HG03039 (cell line): Measurements from ENCODE around the gene PPFIA1.

Experiments used
- ATAC-seq: cut with Tn5 transposase; IDR thresholded peaks from one replicate; pipeline ENCODE4 v1.9.1; 2021; ENCODE audit warnings: mild to moderate bottlenecking, moderate library complexity; ENCODE audit not compliant: unreplicated experiment

Gene PPFIA1

DNA sequence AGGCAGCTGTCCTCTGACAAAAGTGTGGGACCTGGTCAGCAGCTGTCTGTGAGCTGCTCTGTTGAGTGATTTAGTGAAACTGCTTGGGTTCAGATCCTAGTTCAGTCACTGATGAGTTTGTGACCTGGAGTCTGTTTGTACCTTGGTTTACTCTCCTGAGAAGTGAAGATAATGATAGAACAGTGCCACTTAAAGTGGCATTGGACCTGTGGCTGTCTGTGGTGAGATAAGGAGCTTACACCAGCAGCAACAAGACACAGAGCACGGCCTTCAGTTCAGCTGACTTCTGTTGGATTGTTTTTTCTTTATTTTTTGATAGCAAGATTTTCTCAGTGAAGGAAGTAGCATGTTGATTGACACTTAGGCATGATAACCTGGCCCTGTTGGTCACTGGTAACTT lies 81.6 kb downstream of the PPFIA1 start:
- ATAC-seq, result no peak

DNA sequence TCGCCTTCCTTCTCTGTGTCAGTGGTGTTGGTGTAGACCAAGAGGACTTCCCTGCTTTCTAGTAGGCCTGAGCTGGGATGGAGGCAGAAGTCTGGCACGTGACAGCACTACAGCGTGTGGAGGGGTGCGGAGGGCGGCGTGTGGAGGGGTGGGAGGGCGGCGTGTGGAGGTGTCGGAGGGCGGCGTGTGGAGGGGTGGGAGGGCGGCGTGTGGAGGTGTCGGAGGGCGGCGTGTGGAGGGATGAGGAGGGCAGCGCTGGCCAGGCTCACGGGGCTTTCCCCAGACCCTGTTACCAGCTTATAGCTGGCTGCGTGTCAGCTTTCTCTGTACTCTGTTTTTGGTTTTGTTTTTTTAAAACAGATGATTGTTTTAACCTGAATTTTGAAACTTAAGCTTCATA lies 82.1 kb downstream of the PPFIA1 start:
- ATAC-seq, result no peak

DNA sequence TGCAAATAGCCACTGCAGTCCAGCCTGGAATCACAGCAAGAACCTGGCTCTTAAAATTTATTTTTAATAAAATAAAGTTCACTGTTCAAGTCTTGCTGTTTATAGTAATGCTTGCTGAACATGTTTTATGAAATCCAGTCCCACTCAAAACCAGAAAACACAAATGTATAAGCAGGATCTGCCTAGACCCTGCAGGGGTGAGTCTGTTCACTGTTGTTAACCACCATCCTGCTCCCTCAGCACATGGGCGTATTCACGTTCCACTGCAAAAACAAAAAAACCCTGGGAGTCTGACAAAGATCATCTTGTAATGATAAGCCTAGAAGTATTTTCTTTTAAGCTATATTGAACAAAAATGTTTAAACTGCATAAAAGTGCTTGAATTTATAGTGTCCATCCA lies 82.8 kb downstream of the PPFIA1 start:
- no peak for ATAC-seq

DNA sequence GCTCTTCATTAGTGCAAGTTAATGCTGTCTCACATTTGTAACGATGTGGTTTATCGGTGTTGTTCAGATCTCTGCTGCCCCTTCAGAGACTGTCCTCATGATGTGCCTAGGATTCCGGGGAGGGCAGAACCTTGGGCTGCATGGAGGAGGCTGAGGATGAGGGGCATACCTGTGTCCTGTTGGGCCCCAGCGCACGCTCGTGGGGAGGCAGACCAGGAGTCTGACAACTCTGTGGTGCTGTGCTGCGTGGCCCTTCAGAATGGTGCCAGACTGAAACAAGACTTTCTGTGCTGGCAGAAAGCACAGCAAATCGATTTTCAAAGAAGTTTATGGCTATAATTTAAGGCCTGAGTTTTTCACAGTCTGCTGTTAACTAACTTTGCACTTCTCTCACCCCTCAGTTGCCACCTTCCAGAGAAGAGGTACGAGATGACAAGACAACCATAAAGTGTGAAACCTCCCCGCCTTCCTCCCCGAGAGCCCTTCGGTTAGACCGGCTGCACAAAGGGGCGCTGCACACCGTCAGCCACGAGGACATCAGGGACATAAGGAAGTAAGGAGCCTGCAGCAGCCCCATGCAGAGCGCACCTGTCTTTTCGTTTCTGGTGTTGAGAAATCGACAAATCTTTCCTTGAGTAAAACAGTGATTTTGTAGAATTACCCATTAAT lies 83.5 kb downstream of the PPFIA1 start:
- no peak for ATAC-seq

DNA sequence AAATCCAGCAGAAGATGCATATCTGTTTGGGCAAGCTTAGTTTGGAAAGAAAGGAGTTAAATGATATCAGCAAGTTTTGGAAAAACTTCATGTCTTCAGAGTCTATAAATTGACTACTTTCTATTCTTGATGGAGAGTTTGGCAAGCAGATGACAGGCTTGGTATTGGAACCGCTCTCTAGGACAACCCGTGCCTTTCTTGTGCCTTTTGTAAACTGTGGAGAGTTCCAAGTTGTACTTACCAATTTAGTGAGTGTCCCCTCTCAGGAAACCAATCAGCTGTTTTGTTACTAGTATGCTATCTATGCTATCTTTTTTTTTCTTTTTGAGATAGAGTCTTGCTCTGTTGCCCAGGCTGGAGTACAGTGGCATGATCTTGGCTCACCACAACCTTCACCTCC lies 84.1 kb downstream of the PPFIA1 start:
- no peak for ATAC-seq

DNA sequence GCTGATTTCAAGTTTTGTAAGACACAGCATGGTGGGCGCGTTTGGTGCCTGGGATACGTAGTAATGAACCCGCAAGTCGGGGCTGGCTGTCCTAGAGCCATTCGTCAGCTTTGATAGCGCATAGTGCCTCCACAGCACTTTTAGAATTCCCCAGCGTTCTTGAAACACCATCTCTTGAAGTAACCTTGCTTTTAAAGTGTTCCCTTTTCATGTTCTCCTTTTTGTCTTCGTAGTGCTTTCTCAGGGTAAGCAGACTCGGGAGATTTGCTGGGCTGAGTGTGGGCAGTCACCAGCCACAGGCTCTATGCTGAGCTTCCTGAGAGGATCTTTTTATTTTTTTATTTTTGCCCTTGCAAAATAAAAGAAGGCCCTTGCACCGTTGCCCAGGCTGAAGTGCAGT lies 88.3 kb downstream of the PPFIA1 start:
- ATAC-seq, result no peak

DNA sequence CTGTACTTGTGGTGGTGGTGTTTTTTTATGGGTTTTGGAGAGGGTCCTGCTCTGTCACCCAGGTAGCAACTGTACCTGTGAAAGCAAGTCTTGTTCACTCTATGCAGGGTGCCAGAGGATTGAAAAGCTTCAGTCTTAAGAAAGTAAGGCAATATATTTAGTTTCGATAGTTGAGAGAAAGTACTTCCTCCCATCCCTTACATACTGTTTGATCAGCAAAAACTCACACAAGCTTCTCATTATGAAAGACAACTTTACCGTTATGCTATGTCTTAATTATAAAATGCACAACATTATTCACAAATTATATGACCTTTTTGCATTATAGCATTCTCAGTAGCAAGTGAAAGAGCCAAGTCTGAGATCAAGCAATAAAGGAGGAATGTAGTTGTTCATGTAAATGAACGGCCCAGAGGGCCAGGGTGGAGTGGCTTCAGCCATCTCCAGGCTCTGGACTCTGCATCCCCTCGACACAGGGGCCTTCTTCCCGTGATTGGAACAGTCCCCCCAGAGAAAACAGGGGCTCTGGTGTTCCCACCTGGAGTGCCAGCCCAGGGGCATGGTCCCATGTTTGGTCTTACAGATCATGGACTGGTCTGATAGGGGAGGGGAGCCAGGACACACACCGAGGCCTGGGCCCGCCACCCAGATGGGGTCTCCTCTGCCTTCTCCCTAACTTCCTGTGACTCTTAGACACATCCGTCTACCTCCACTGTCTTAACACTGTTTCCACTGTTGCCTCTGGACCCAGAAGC lies 89.1 kb downstream of the PPFIA1 start:
- ATAC-seq, result no peak

DNA sequence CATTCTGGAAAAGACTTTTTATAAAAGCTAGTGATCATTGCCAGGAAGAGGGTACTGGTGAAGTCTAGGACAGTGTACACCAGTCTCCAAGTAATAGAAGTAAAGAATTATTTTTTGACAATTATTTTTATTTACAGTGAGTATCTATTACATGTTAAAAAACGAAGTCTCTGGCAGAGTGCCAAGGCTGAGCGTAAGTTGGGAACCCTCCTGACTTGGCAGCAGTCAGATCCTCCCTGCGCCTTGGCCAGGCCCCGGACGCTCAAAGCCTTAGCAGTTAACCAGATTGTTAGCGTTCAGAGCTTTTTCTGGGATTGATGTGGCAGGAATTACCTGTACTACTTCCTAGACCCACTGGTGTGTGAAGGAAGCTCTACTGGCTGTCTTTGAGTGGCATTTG lies 89.7 kb downstream of the PPFIA1 start:
- no peak for ATAC-seq

DNA sequence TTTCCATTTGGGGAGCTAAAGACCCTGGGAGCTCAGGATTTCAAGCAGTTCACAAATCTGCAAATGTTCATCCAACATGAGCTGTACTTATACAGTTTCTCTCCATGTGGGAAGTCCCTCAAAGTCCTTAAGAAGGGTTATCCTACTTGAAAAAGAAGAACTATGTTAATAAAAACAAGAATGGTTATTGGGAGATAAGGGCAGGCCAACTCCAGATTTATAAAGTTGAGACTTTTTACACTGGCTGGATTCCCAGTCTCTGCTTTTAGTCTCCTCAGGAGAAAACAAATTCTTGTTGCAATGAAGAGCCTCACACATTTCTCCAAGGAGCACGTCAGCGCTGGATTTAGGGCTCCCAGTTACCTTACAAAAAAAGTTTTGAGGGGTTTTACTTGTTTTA lies 93.7 kb downstream of the PPFIA1 start:
- no peak for ATAC-seq

DNA sequence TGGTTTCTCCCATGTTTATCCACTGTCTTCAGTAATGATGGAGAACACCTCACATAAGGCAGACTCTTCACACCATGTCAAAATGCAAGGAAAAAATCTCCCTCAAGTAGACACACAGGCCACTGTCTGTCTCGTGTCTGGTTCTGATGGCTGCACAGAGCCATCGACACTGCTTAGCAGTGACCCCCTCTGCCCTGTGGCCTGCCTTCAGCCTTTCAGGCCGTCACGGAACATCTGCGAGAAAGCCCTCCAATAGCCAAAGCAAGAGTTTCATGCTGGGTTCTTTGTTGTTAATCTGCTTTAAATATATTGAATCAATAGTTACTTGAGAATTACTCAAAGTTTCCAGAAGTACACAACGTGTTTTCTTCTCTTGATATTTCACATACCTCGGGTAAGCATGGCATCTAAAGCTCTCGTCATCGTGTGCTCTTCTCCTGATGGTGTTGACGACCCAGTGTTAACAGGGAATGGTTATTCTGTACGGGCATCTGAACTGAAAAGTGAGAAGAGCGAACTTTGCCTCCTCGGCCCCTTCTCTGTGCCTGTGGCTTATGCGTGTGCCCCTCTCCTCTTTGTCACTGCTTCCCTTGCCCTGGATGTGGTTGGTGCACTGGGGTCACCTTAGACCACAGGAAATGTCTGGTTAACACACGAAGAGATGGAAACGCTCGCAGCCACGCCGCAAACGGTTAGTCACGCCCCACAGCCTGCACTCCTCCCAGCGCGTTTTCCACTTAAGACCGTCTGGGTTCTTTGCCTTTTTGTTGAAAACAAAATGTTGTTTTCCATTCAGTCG lies 94.5 kb downstream of the PPFIA1 start:
- no peak for ATAC-seq

DNA sequence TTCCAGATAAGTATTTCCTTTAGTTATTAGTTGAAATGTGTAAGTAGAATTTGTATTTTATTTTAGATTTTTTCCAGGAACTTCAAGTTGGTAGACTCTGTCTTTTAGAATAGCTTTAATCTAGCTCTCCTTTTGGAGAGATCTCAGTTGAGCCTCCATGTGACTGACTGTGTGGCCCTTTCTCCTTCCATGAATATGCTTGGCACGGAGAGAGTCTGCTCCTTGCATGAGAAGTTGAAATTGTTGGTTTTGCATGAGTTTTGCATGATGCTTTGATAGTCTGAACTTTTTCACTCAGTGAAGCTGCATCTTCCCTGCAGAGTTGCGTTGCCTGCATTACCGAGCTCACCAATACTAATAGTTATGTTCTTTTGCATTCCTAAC lies 95.0 kb downstream of the PPFIA1 start:
- no peak for ATAC-seq

DNA sequence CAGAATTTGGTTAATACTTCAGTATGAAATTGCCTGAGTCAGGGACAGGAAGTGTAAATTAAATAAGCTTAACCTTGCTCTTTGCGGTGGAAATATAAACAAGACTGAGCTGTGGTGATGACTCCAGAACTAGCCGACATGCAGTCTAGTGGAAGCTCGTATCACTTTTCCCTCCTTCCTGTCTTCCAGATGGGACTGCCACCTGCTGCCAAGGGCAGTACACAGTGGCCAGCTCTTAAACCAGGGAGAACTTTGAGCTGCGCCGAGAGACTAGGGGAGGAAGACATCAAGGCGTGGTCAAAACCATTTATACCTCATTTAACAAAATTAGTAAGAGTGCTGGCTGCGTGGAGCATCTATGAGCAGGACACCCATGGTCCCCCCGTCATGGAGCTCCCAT lies 96.6 kb downstream of the PPFIA1 start:
- no peak for ATAC-seq

DNA sequence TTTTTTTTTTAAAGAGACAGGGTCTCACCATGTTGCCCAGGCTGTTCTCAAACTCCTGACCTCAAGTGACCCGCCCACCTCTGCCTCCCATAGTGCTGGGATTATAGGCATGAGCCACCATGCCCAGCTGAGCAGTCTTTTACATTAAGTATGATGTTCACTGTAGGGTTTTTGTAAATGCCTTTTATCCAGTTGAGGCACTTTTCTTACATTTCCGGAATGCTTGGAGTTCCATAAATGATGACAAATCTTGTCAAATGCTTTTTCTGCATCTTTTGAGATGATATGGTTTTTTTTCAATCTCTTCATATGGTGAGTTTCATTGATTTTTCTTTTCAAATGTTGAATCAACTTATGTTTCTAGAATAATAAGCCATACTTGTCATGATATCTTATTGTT lies 98.5 kb downstream of the PPFIA1 start:
- no peak for ATAC-seq

DNA sequence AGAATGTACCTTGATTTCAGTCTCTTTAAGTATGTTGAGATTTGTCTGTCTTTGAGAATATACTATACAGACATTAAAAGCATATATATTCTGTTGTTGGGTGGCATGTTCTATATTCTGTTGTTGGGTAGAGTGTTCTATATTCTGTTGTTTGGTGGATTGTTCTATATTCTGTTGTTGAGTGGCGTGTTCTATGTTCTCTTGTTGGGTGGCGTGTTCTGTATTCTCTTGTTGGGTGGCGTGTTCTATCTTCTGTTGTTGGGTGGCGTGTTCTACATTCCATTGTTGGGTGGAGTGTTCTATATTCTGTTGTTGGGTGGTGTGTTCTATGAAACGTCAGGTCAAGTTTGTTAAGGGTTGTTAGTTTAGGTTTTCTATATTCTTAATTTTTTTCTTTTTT lies 100.8 kb downstream of the PPFIA1 start:
- no peak for ATAC-seq

DNA sequence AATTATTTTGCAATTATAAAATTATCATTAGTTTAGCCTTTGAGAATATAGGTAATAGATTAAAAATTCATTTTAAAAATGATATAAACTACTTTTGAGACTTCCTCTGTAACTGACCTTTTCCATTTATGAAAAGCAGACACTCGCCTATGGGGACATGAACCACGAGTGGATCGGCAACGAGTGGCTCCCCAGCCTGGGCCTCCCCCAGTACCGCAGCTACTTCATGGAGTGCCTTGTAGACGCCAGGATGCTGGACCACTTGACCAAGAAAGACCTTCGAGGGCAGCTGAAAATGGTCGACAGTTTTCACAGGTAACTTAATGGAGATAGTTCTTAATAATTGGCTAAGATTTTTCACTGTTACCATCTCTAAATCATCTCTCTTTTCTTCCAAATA lies 101.6 kb downstream of the PPFIA1 start:
- no peak for ATAC-seq

DNA sequence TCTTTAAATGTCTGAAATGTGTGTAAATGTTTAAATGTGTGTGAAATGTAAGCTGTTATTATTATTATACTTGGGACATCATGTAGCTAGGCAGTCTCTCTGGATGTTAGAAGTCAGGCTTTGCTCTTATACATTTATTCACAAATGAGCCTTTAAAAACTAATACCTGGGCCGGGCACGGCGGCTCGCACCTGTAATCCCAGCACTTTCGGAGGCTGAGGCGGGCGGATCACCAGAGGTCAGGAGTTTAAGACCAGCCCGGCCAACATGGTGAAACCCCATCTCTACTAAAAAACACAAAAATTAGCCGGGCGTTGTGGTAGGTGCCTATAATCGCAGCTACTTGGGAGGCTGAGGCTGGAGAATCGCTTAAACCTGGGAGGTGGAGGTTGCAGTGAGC lies 106.1 kb downstream of the PPFIA1 start:
- ATAC-seq, result no peak

DNA sequence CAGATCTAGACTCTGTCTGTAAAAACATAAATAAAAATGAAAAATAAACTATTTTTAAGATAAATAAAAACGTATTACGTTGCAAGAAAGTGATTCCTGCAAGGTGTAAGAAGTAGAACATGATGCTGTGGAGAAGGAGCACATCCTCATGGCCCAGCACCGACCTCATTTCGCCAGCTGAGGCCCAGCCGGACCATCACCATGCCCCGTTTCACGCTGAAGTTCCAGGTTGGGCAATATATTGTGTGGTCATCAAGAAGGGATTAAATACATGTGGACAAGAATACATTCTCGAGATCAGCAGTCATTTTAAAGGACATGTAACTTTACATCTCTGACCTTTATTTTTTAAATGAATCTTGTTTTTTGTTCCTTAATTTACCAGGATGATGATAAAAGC lies 107.2 kb downstream of the PPFIA1 start:
- no peak for ATAC-seq

DNA sequence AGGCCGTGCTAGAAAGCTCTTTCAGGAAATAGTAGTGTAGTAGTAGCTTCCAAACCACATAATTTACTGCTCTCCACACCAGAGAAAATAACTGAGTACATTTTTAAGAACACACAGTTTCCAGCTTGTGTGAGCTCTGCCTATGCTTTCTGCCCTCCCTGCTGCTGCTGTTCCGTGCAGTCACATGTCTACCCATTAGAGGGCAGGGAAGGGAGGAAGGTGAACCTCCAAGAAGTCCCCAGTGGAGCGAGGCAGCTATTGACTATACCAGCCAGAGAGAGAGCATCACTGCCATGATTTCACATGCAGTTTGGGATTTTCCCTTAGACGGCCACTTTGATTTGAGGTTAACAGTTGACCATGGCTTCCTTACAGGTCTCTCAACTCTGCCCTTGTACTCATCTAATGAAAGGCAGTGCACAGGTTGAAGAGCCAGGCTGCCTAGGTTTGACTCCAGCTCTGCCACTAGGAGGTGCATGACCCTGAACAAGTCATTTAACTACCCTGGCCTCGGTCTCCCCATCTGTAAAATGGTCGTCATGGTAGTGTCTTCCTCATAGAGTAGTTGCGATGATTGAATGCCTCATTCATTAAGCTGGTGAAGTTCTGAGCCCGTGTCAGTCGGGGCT lies 108.1 kb downstream of the PPFIA1 start:
- no peak for ATAC-seq

DNA sequence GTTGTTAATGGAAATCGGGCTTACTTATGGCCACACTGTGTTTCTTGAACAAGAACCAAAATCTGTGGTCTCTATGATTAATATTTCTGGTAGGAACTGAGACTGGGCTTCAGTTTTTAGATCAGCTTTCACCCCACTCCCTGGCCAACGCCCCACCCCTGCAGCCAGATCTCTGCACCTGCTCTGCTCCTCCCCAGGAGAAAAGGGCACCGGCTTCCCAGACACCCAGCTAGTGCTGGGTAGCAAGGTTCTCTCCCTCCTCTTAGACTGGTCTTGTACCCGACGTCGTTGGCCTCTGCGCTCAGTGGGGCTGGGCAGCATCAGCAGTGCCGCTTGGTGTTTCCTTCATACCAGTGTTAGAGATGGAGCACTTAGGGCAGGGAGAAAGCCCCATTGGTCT lies 110.9 kb downstream of the PPFIA1 start:
- no peak for ATAC-seq

DNA sequence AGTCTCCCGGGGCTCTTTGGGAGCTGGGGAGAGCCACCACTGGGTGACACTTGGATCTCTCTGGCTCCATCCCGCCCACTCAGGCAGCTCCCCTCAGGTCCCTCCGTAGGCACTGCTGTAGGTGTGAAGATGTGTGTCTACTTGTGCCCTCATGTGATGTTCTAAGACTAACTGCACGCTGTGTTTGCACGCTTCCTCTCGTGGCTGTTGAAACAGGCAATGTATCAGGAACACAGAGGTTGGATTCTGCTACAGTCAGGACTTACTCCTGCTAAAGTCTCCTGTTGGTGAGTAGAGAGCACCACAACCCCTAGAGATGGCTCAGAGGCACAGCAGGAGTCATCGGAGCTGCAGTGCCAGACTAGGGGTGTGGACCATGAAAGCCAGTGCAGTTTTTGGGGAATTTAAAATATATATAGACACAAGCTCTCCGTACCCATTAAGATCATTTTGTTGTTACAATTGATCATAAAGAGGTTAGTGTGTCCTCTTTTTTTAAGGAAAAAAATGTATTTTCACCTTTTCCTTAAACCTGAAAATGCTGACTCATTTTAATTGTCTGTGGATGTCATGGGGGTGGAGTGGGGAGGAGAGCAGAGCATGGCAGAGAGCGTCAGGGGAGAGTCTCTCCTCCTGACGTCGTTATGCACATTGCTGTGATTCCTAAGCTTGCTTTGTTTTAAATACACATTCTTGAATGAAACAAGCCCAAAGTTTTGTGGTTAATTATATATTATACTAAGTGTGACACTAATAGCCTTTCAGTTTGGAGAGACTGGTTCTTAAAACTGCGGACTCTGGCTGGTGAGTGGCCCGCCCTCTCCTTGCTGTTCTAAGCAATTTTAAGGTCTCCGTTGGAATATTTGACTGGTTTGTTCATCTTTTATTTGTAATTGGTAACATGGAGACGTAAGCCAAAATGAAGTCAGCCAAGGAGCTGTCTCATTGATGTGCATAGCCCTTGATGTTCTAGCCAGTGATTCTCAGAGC lies 111.7 kb downstream of the PPFIA1 start:
- no peak for ATAC-seq
